ENCODE data around the gene DUSP12. TPM values are rescaled to one million over a fixed set of nuclear protein-coding genes. Genes with fewer than 3 reads are reported as not detected.
"Not testable (repeated sequence)": the region's sequence is repeated elsewhere in the genome, so short reads cannot be mapped to it uniquely, and the experiment has no call there.

The DUSP12 gene
- total RNA-seq, 1 donor from 2014 or later: 34.1 TPM

DNA sequence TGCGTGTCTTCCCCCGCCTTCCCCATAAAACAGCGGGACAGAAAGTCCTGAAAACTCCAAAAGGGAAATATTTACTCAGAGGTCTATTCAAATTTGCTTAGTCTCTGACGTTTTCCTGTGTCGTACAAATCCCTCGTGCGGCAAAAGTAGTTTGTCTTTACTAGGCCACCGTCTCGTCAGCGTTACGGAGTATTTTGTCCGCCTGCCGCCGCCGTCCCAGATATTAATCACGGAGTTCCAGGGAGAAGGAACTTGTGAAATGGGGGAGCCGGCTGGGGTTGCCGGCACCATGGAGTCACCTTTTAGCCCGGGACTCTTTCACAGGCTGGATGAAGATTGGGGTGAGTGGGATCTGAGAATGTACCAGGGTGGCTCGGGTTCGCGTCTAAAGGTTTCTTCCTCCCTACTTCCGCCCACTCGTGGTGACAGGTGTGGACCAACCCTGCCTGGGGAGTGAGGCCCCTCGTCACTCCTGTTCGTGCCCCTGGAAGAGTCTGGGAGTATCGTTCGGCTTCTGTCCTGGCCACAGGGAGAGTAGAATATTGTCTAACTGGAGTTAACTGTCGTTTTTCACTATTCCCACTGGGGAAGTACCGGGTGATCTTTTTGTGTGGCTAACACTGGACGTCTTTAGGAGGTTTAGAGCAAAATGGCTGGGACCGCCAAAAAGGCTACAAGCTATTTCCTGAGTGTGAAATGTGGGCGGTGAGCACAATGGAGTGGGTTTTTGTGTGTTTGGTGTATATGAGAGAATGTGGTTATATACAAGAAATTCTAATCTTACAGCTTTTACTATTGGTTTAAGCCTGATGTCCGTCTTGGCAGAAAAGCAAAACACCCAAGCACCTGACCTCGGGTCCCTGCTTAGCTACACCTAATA lies 16.8 kb downstream of the DUSP12 start, which contains the start of gene ATF6:
Gene ATF6, plus strand, starts transcription at position 219 of the 880 bp plus-strand sequence. Its CDS starts 41 bp downstream, at position 260.
- peak in 1 of 2 donors; percentile 96 for DNase-seq (ENCODE audit: extremely low spot score in 2 of 2)
- Histone ChIP-seq H3K9me3 (no peaks in the 10 kb centered on the region), H3K27ac (peak within 1 kb of the TSS; percentile 74), H3K4me1 (peaks cover 39% of the 10 kb centered on the region), H3K4me3 (peak within 1 kb of the TSS; percentile 65 to 89), H3K36me3 (no peaks in the 10 kb centered on the region), H3K27me3 (no peaks in the 10 kb centered on the region)
- intact Hi-C loops (cut with DNase I): no loop called here
- TF ChIP-seq POLR2A (IDR thresholded peaks at IDR 0.05): peak in 1 of 2 donors; percentile 63
- TF ChIP-seq, protein P1, sequence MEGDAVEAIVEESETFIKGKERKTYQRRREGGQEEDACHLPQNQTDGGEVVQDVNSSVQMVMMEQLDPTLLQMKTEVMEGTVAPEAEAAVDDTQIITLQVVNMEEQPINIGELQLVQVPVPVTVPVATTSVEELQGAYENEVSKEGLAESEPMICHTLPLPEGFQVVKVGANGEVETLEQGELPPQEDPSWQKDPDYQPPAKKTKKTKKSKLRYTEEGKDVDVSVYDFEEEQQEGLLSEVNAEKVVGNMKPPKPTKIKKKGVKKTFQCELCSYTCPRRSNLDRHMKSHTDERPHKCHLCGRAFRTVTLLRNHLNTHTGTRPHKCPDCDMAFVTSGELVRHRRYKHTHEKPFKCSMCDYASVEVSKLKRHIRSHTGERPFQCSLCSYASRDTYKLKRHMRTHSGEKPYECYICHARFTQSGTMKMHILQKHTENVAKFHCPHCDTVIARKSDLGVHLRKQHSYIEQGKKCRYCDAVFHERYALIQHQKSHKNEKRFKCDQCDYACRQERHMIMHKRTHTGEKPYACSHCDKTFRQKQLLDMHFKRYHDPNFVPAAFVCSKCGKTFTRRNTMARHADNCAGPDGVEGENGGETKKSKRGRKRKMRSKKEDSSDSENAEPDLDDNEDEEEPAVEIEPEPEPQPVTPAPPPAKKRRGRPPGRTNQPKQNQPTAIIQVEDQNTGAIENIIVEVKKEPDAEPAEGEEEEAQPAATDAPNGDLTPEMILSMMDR (IDR thresholded peaks at IDR 0.05): no peak
- TF ChIP-seq POLR2AphosphoS5 (IDR thresholded peaks at IDR 0.05; ENCODE audit: insufficient read depth in 1 of 2, low read depth in 1 of 2): peak; percentile 86 to 99

DNA sequence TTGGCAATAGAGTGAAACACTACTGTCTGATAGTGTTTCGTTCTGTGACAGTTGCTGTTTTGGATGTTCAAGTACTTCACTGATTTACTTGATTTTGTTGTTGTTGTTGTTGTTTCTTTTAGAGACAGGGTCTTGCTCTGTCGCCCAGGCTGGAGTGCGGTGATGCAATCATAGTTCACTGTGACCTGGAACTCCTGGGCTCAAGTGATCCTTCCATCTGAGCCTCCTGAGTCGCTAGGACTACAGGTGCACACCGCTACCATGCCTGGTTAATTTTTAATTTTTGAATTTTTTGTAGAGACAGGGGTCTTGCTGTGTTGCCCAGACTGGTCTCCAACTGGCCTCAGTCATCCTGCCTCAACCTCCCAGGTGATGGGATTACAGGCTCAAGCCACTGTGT lies 18.9 kb downstream of the DUSP12 start:
- Histone ChIP-seq H3K4me1 (peaks cover 55% of the 10 kb centered on the region), H3K27me3 (no peaks in the 10 kb centered on the region), H3K36me3 (no peaks in the 10 kb centered on the region), H3K4me3 (no peak overlapping the region), H3K9me3 (no peaks in the 10 kb centered on the region), H3K27ac (no peak overlapping the region)
- TF ChIP-seq, protein P1 (IDR thresholded peaks at IDR 0.05): no peak
- TF ChIP-seq POLR2AphosphoS5 (IDR thresholded peaks at IDR 0.05; ENCODE audit: insufficient read depth in 1 of 2, low read depth in 1 of 2) (no peak), POLR2A (IDR thresholded peaks at IDR 0.05) (no peak)
- intact Hi-C loops (cut with DNase I): no loop called here
- no peak for DNase-seq (ENCODE audit: extremely low spot score in 2 of 2)

DNA sequence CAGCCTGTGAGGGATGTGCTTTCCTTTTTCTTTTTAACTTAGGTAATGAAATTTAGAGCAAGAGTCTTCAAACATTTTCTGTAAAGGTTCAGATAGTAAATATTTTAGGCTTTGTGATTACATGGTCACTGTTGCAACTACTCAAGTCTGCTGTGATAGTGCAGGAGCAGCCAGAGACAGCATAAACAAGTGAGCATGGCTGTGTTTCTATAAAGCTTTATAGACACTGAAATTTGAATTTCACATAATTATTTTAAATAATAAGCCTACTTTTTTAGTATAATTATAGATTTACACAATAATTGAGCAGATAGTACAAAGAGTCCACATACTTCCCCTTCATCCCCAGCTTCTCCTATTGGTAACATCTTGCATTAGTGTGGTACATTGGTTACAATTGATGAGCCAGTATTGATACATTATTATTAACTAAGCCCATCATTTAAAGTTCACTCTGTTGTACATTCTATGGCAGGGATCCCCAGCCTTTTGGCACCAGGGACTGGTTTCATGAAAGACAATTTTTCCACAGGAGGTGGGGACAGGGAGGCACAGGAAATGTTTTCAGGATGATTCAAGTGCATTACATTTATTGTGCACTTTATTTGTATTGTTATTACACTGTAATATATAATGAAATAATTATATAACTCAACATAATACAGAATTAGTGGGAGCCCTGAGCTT lies 19.5 kb downstream of the DUSP12 start:
- TF ChIP-seq POLR2AphosphoS5 (IDR thresholded peaks at IDR 0.05; ENCODE audit: insufficient read depth in 1 of 2, low read depth in 1 of 2) (no peak), POLR2A (IDR thresholded peaks at IDR 0.05) (no peak)
- TF ChIP-seq, protein P1 (IDR thresholded peaks at IDR 0.05): no peak
- H3K36me3 ChIP-seq: no peaks in the 10 kb centered on the region
- H3K27me3 ChIP-seq: no peaks in the 10 kb centered on the region
- H3K4me3 ChIP-seq: no peak overlapping the region
- no peak for DNase-seq (ENCODE audit: extremely low spot score in 2 of 2)
- H3K27ac ChIP-seq: no peak overlapping the region
- intact Hi-C loops (cut with DNase I): no loop called here
- H3K4me1 ChIP-seq: peaks cover 58% of the 10 kb centered on the region
- H3K9me3 ChIP-seq: no peaks in the 10 kb centered on the region

DNA sequence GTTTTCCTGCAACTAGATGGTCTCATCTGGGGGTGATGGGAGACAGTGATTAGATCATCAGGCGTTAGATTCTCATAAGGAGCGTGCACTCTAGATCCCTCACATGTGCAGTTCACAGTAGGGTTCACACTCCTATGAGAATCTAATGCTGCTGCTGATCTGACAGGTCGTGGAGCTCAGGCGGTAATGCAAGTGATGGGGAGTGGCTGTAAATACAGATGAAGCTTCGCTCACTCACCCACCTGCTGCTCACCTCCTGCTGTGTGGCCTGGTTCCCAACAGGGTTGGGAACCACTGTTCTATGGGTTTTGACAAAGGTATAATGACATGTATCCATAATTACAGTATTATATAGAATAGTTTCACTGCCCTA lies 20.1 kb downstream of the DUSP12 start:
- DNase-seq (ENCODE audit: extremely low spot score in 2 of 2); intact Hi-C loops (cut with DNase I); H3K27ac ChIP-seq; H3K27me3 ChIP-seq; H3K4me3 ChIP-seq; H3K9me3 ChIP-seq; H3K36me3 ChIP-seq: not testable (repeated sequence)
- H3K4me1 ChIP-seq: peaks cover 58% of the 10 kb centered on the region

DNA sequence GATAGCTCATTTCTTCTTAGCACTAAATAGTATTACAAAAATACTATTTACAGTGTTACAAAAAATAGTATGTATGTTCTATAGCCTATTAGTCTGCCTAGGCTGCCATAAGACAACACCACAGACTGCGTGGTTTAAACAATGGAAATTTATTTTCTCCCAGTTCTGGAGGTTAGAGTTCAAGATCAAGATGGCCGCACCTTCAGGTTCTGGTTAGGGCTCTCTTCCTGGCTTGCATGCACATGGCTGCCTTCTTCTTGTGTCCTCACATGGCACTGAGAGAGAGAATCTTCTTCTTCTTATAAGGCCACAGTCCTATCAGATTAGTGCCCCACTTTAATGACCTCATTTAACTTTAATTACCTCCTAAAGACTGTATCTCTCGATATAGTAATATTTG lies 20.7 kb downstream of the DUSP12 start:
- DNase-seq (ENCODE audit: extremely low spot score in 2 of 2): no peak
- Histone ChIP-seq H3K4me3 (no peak overlapping the region), H3K27me3 (no peaks in the 10 kb centered on the region), H3K27ac (no peak overlapping the region), H3K4me1 (peaks cover 58% of the 10 kb centered on the region), H3K36me3 (no peaks in the 10 kb centered on the region), H3K9me3 (no peaks in the 10 kb centered on the region)
- TF ChIP-seq POLR2AphosphoS5 (IDR thresholded peaks at IDR 0.05; ENCODE audit: insufficient read depth in 1 of 2, low read depth in 1 of 2): no peak
- no peak for TF ChIP-seq POLR2A (IDR thresholded peaks at IDR 0.05)
- TF ChIP-seq, protein P1 (IDR thresholded peaks at IDR 0.05): no peak
- intact Hi-C loops (cut with DNase I): no loop called here

Measured in vagina (tissue), 2 donors.